CD4-positive, alpha-beta T cell treated with Interferon alpha-2 for 1 hour (primary cell): ENCODE results near the gene CERT1.
"Not testable (repeated sequence)": the region's sequence is repeated elsewhere in the genome, so short reads cannot be mapped to it uniquely, and the experiment has no call there.

Experiments
- DNase-seq, 2 donors: peaks; one replicate each; pipeline ENCODE4 v3.0.0-alpha.2; 2020 to 2022

CERT1 gene

GRCh38 chr5:75511435-75512382 is at the start of gene CERT1, which contains the start of gene POLK:
TSS of gene CERT1 (minus strand) at chr5:75511629. CDS start at chr5:75511207, 422 bp downstream.
TSS of gene POLK (plus strand) at chr5:75511891.
- peak; percentile 94 to 96 for DNase-seq

- not testable (repeated sequence) for DNase-seq
These were observed 49.2 kb upstream of the CERT1 start for GRCh38 chr5:75560655-75561054.

GRCh38 chr5:75558981-75559632 is 47.7 kb upstream of the CERT1 start:
- DNase-seq: no peak

GRCh38 chr5:75558221-75558620 is 46.8 kb upstream of the CERT1 start:
- DNase-seq: no peak

- no peak for DNase-seq
These were observed 41.9 kb upstream of the CERT1 start for GRCh38 chr5:75553358-75553757.

GRCh38 chr5:75552764-75553163 is 41.3 kb upstream of the CERT1 start:
- DNase-seq: no peak

- no peak for DNase-seq
These were observed 40.0 kb upstream of the CERT1 start for GRCh38 chr5:75551471-75551870.

- DNase-seq: no peak
These were observed 39.2 kb upstream of the CERT1 start for GRCh38 chr5:75550597-75550996.

GRCh38 chr5:75547812-75548211 is 36.4 kb upstream of the CERT1 start:
- no peak for DNase-seq

- DNase-seq: no peak
These were observed 35.4 kb upstream of the CERT1 start for GRCh38 chr5:75546830-75547229.

GRCh38 chr5:75545131-75545530 is 33.7 kb upstream of the CERT1 start:
- DNase-seq: no peak

- DNase-seq: no peak
These were observed 26.8 kb upstream of the CERT1 start for GRCh38 chr5:75538211-75538610.

- no peak for DNase-seq
These were observed 25.4 kb upstream of the CERT1 start for GRCh38 chr5:75536694-75537360.

GRCh38 chr5:75536147-75536546 is 24.7 kb upstream of the CERT1 start:
- no peak for DNase-seq

- DNase-seq: no peak
These were observed 23.3 kb upstream of the CERT1 start for GRCh38 chr5:75534734-75535133.

GRCh38 chr5:75533716-75534115 is 22.3 kb upstream of the CERT1 start:
- not testable (repeated sequence) for DNase-seq

- no peak for DNase-seq
These were observed 20.8 kb upstream of the CERT1 start for GRCh38 chr5:75532190-75532589.

- no peak for DNase-seq
These were observed 17.8 kb upstream of the CERT1 start for GRCh38 chr5:75529185-75529584.

- no peak for DNase-seq
These were observed 14.6 kb upstream of the CERT1 start for GRCh38 chr5:75526070-75526469.

GRCh38 chr5:75525344-75525743 is 13.9 kb upstream of the CERT1 start:
- no peak for DNase-seq

- no peak for DNase-seq
These were observed 13.2 kb upstream of the CERT1 start for GRCh38 chr5:75524591-75524990.

GRCh38 chr5:75524071-75524470 is 12.6 kb upstream of the CERT1 start:
- no peak for DNase-seq

GRCh38 chr5:75523275-75523674 is 11.8 kb upstream of the CERT1 start:
- DNase-seq: no peak

- no peak for DNase-seq
These were observed 11.1 kb upstream of the CERT1 start for GRCh38 chr5:75522542-75522941.
